ENCODE measurements around the gene TPX2.

Gene TPX2

GRCh38 chr20:31708736-31709534, 30.2 kb upstream of the TPX2 start:
- DNase-seq (ENCODE audit: low spot score) = no peak
- no peak for TF ChIP-seq CTCF (IDR thresholded peaks at IDR 0.05; ENCODE audit: extremely low read depth, missing control alignments)

- no peak for DNase-seq (ENCODE audit: low spot score)
- no peak for TF ChIP-seq CTCF (IDR thresholded peaks at IDR 0.05; ENCODE audit: extremely low read depth, missing control alignments)
These were observed 29.2 kb upstream of the TPX2 start for GRCh38 chr20:31709939-31710338.

DNA sequence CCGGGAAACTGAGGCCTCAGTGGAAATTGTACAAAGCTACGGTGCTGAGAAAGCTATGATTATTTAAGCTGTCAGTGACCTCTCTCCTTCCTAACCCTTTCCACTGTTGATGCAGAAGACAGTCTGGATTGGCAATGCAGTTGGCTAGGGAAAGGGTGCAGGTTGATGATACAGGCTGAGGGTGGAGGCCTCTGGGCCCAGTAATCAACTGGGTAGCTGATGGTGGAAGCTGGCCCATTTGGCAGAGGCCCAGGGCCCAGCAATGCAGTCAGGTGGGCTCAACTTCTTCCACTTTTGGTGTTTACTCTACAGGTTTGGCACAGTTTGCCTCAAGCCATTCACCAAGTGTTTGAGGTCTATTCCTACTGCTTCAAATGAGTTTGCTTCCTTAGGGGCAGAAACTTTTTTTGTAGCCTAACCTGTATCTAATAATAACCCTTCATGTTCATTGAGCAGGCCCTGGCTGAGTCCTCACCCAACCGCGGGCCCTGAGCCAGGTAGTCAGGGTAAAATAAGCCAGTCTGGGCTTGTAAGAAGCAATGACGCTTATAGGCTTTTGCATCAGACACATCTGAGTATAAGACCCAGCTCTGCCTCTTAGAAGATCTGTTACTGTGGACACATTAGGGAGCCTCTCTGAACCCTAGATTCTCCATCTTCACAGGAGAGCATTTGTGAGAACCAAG, 28.5 kb upstream of the TPX2 start:
- no peak for DNase-seq (ENCODE audit: low spot score)
- no peak for TF ChIP-seq CTCF (IDR thresholded peaks at IDR 0.05; ENCODE audit: extremely low read depth, missing control alignments)

DNA sequence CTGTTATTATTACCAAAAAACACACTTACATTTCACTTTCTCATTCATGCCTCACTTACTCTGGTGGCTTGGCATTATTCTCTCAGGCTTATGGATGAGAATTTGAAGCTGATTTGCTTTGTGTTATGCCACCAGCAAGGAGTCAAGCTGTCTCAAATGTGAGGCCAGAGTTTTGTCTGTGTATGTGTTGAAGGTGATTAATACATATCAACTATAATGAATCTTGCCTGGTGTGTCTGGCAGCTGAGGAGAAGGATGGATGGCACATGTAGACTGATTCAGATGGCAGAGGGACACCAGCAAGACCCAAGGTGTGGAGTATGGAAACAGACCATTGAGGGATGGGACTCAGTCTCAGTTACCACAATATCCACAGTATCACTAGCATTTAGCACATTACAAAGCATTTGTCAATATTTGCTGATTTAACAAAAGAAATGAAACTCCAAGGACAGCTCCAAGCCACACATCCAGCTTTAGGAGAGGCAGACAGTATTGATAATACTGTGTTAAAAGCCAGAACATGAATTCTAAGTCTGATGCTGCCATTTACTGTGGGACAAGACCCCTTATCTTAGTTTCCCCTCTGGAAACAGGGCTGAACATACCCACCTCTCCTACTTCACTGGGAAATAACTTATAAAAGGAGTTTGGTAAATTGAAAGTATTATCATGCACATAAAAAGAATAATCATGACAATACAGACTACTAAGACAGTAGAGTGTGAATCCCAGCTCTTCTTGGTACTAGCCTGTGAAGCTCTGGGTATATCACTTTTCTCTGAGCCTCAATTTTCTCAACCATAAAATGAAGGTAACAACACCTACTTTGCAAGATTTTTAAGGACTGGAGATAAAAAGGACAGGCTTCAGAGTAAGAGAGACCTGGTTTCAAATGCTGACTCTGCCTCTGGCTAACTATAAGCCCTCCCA, 27.6 kb upstream of the TPX2 start:
- no peak for DNase-seq (ENCODE audit: low spot score)
- no peak for TF ChIP-seq CTCF (IDR thresholded peaks at IDR 0.05; ENCODE audit: extremely low read depth, missing control alignments)

DNA sequence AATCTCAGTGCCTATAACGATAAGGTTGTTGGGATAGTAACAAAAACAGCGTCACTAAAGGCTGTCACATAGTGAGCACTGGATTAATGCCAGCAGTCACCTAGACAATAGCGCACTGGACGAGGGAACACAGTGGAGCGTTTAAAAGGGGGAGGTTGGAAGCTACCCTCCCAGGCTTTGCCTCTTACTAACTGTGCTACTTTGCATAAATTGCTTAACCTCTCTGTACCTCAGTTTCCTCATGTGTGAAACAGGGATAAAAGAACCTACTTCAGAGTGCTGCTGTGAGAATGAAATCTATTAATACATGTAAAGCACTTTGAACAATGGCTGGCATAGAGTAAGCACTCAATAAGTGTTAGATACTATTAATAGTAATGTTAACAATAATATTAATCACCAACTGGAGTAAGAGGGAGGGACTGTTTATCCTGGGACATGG, 27.0 kb upstream of the TPX2 start:
- DNase-seq (ENCODE audit: low spot score) = no peak
- no peak for TF ChIP-seq CTCF (IDR thresholded peaks at IDR 0.05; ENCODE audit: extremely low read depth, missing control alignments)

DNA sequence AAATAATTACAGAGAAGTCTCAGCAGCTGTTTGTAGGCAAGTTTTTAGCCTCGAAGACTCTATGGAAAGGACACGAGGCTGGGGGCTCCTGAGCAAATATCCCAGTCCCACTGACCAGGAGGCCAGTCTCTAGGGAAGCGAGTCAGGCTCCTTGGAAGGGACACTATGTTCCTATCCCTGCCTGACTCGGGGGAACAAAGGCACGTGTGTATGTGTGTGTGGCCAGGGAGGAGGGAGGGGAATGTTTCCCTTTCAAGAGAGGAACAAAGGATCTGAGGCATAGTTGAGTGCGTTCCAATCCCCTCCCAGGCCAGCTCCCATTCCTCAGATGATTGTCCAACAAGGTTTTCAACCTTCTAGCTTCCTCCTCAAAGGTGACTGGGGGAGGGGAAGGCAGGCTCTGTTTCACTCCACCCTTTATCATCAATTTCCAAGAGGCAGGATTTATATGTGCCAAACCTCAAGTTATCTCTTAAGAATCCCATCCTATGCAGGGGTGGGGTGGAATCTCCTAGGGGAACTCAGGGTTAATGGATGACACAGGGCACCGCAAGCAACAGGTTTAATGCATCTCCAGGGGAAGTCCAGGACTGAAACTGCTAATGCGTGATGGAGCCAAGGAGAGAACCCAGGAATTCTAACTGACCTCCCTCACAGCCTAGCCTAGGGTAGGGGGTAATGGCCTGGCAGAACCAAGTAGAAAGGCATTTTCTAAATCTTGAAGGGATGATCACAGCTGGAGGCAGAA, 26.4 kb upstream of the TPX2 start:
- no peak for TF ChIP-seq CTCF (IDR thresholded peaks at IDR 0.05; ENCODE audit: extremely low read depth, missing control alignments)
- DNase-seq (ENCODE audit: low spot score) = no peak

Data from GM20000 (cell line).